ENCODE data around the gene ZC3H12D. TPM values are rescaled to one million over a fixed set of nuclear protein-coding genes. Genes with fewer than 3 reads are reported as not detected.

ZC3H12D gene
- total and polyA plus RNA-seq, 9 of the 15 experiments (the other 6 are each of a cell fraction or from before 2014, with no cell fraction given) = 0.04 to 0.27 (median 0.05) TPM; not detected in 3

- 0 out of 2 replicates have a peak, but pooled peaks cover 3% of the 10 kb centered on the region for H4K20me1 ChIP-seq (replicated peaks; ENCODE audit: control insufficient read depth, insufficient read depth, low read length)
- no peaks in the 10 kb centered on the region for H3K9me3 ChIP-seq (replicated peaks; ENCODE audit: control insufficient read depth, insufficient read depth, low read depth, low read length)
- WGBS (ENCODE audit: insufficient coverage, low coverage, missing lambda C conversion rate) = 0% methylated on average over 2 of the region's 2 CpGs
- TF ChIP-seq RFX5 (IDR thresholded peaks at IDR 0.05; ENCODE audit: low read depth, low read length) = no peak
- TF ChIP-seq SPI1 (IDR thresholded peaks at IDR 0.05; ENCODE audit: borderline replicate concordance, low read depth, low read length) = 0 out of 2 replicates have a peak, but pooled peaks have one; percentile 38
- no peak overlapping the region for H3K4me2 ChIP-seq (ENCODE audit: insufficient read depth, low read length)
- no peaks in the 10 kb centered on the region for H3K9me1 ChIP-seq (ENCODE audit: control insufficient read depth, insufficient read depth, low read length)
- H3K79me2 ChIP-seq (ENCODE audit: control insufficient read depth, insufficient read depth, low read length) = no peaks in the 10 kb centered on the region
- H3K36me3 ChIP-seq (ENCODE audit: control insufficient read depth, insufficient read depth, low read length) = no peaks in the 10 kb centered on the region
- intact Hi-C loops (cut with micrococcal nuclease) = no loop called here
- in situ Hi-C loops (cut with MboI) = no loop called here
- ChIA-PET POLR2A (no interaction called here), CTCF (ENCODE audit: low intra/inter-chr PET ratio) (no interaction called here)
- no peak for DNase-seq (ENCODE audit: extremely low read depth in 1 of 4, low spot score in 3 of 4)
- no peak overlapping the region for H3K27ac ChIP-seq (ENCODE audit: extremely low read depth, low read depth, low read length)
- FAIRE-seq = no peak
- no peak for ATAC-seq
- peaks cover 48 to 87% of the 10 kb centered on the region in 2 experiments for H3K27me3 ChIP-seq (ENCODE audit: control insufficient read depth in 2 of 2, insufficient read depth in 2 of 2, low read length in 2 of 2)
- H3K4me3 ChIP-seq = no peak overlapping the region
- H2AFZ ChIP-seq (ENCODE audit: low read depth, low read length) = no peak overlapping the region
- BruUV-seq (replicated peaks) = no TSS peak
- H3K9ac ChIP-seq (ENCODE audit: insufficient read depth in 1 of 2, low read depth in 2 of 2, low read length in 2 of 2) = no peak overlapping the region
- H3K4me1 ChIP-seq (replicated peaks in 1 of 2; ENCODE audit: control insufficient read depth in 2 of 2, insufficient read depth in 2 of 2, low read length in 2 of 2) = no peaks in the 10 kb centered on the region
Measured at GRCh38 chr6:149468179-149468578, 16.6 kb downstream of the ZC3H12D start.

- Histone ChIP-seq H3K4me3 (no peak overlapping the region), H3K27me3 (ENCODE audit: control insufficient read depth in 2 of 2, insufficient read depth in 2 of 2, low read length in 2 of 2) (peaks cover 45 to 88% of the 10 kb centered on the region in 2 experiments), H3K36me3 (ENCODE audit: control insufficient read depth, insufficient read depth, low read length) (no peaks in the 10 kb centered on the region), H3K79me2 (ENCODE audit: control insufficient read depth, insufficient read depth, low read length) (no peaks in the 10 kb centered on the region), H4K20me1 (replicated peaks; ENCODE audit: control insufficient read depth, insufficient read depth, low read length) (0 out of 2 replicates have a peak, but pooled peaks cover 3% of the 10 kb centered on the region), H3K9me3 (replicated peaks; ENCODE audit: control insufficient read depth, insufficient read depth, low read depth, low read length) (no peaks in the 10 kb centered on the region), H3K9ac (ENCODE audit: insufficient read depth in 1 of 2, low read depth in 2 of 2, low read length in 2 of 2) (no peak overlapping the region), H3K9me1 (ENCODE audit: control insufficient read depth, insufficient read depth, low read length) (no peaks in the 10 kb centered on the region), H3K4me2 (ENCODE audit: insufficient read depth, low read length) (no peak overlapping the region), H3K4me1 (replicated peaks in 1 of 2; ENCODE audit: control insufficient read depth in 2 of 2, insufficient read depth in 2 of 2, low read length in 2 of 2) (no peaks in the 10 kb centered on the region), H2AFZ (ENCODE audit: low read depth, low read length) (no peak overlapping the region), H3K27ac (ENCODE audit: extremely low read depth, low read depth, low read length) (no peak overlapping the region)
- no TSS peak for BruUV-seq (replicated peaks)
- in situ Hi-C loops (cut with MboI) (no loop called here), intact Hi-C loops (cut with micrococcal nuclease) (no loop called here)
- CTCF ChIA-PET (ENCODE audit: low intra/inter-chr PET ratio) = no interaction called here
- ATAC-seq (no peak), DNase-seq (ENCODE audit: extremely low read depth in 1 of 4, low spot score in 3 of 4) (no peak), FAIRE-seq (no peak)
- WGBS (ENCODE audit: insufficient coverage, low coverage, missing lambda C conversion rate) = 2% methylated on average over 4 of the region's 4 CpGs
- POLR2A ChIA-PET = no interaction called here
- no peak for TF ChIP-seq TFAP4 (CRISPR knock-in tag; IDR thresholded peaks at IDR 0.05; ENCODE audit: borderline replicate concordance)
Measured at GRCh38 chr6:149467265-149467664, 17.5 kb downstream of the ZC3H12D start.

Data from K562 (cell line).